Left lobe of liver (tissue), 2 donors: Measurements from ENCODE around the gene PDE2A. TPM values are rescaled to one million over a fixed set of nuclear protein-coding genes. Genes with fewer than 3 reads are reported as not detected.
A peak's percentile ranks its signal among the peaks of the same experiment; 100 is the strongest.

Source experiments
- ATAC-seq: fragments of 200-7000 bp; cut with Tn5 transposase; one replicate; pipeline ENCODE4 v1.9.1; 2020; ENCODE audit warnings: mild to moderate bottlenecking, moderate library complexity
- DNase-seq: peaks from one replicate; pipeline ENCODE4 v3.0.0-alpha.2; 2020; ENCODE audit warnings: low spot score
- total RNA-seq: library from RNA; stranded (reverse); gene quantifications from one replicate; pipeline ENCODE4 v1.2.1, GENCODE V29; 2021
- donor health status: DM: no; HTN: no; CAD: no; lungs with moderate emphysema.
- donor health status: DM: no; HTN: yes; CAD: no.

Gene PDE2A
- total RNA-seq, 1 donor from 2014 or later = 20.3 TPM

GRCh38 chr11:72685560-72686480, 11.6 kb upstream of the PDE2A start:
- no peak for DNase-seq
- ATAC-seq = no peak

GRCh38 chr11:72684236-72684912, 10.2 kb upstream of the PDE2A start:
- DNase-seq (no peak), ATAC-seq (peak; percentile 64)

DNA sequence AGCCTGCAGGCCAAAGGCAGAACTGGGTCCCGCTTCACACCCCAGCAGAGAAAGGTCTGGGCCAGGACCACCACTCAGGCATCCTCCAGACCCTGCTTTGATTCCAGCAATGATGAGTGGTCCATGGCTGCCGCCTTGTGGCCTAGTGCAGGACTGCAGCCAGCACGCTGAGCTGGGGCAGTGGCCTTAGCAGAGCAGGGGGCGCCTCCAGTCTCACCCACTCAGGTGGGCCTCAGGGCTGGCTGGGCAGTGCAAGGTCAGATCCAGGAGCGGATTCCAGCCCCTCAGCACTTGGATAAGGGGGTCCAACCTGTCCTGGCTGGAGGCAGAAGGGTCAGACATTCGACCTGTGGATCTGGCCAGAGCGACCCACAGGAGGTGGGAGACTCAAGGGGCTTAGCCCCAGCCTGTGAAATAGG, 9.6 kb upstream of the PDE2A start:
- ATAC-seq (peak; percentile 70), DNase-seq (no peak)

- DNase-seq = no peak
- no peak for ATAC-seq
Measured at GRCh38 chr11:72682858-72683243, 8.6 kb upstream of the PDE2A start.

DNA sequence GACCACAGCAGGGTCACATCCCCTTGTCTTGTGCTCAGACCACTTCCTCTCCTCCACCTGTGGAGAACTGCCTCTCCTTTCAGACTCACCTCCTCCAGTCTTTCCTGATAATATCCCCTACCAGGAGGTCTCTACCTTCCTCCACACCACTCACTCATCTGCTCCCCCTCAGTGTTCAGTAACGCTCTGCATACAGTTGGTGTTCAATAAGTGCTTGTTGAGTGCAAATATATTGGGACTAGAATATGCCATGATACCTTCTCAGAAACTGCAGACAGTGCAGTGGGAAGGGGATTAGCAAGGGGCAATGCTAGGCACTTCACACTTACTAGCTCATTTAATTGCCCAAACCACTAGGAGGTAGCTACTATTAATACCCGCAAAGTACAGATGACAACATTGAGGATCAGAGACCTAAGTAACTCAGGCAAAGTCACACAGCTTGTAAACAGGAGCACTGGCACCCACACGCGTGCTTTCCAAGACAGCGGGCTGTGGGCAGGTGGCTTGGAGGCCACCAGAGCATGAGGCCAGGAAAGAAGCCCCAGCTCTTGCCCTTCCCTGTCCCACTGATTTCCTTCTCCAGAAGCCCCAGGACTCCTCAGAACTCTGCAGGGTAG, 8.1 kb upstream of the PDE2A start:
- DNase-seq (no peak), ATAC-seq (no peak)

DNA sequence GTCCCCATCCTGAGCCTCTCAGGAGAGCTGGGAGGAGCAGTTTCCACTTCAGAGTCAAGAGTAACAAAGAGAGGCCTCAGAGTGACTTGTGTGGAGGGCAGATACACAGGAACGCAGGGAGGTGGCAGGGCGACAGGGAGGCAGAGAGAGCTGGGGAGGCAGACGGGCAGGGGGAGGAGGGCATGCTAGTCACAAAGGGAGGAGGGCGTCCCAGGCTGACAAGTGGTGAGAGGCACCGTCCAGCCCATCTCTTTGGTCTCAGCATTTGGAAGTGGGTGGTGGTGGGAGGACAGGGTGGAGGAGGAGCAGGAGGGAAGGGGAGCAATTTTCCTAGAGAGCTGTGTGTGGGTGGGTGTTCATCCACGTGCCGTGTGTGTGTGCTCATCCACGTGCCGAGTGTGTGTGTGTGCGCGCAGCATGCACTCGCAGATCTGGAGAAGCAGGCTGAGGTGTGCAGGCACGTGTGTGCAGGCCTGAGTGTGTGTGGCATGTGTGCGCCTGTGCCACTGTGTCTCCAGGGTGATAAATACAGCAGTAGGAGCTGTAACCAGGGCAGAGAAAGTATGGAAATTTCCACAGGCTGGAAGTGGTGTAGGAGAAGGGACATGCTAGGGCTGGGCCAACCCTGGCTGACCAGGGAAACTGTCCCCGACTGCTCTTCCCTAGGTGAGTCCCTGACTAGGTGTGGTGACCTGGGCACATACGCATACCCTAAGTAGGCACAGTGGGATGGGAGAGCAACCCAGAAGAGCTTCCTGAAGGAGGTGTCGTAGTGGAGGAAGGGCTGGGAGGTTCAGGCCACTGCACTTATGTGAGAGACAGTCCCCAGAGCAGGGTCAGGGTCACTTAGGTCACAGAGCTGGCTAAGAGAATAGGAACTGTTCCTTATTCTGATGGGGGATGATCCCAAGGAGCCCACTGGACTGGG, 7.3 kb upstream of the PDE2A start:
- peak; percentile 10 for ATAC-seq
- no peak for DNase-seq

- DNase-seq (no peak), ATAC-seq (no peak)
Measured at GRCh38 chr11:72680624-72681158, 6.5 kb upstream of the PDE2A start.

GRCh38 chr11:72679869-72680268, 5.6 kb upstream of the PDE2A start:
- ATAC-seq (no peak), DNase-seq (no peak)

DNA sequence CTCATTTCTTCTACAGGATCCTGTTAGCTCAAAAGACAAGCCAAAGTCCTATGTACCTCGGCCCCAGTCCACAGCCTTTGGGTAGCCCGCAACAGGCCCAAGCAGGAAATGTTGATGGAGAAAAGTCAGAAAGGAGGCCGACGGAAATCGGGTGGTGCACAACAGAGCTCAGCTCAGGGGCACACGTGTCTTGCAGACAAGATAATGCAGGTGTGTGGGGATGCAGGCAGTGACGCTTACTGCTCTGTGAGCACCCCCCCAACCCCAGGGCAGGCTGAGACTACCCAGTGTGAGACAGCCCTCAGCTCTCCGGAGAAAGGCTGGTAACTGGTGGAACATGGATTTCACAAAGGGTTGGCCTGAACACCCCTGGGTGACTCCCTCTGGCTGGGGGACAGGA, 4.3 kb upstream of the PDE2A start:
- DNase-seq = no peak
- ATAC-seq = no peak

DNA sequence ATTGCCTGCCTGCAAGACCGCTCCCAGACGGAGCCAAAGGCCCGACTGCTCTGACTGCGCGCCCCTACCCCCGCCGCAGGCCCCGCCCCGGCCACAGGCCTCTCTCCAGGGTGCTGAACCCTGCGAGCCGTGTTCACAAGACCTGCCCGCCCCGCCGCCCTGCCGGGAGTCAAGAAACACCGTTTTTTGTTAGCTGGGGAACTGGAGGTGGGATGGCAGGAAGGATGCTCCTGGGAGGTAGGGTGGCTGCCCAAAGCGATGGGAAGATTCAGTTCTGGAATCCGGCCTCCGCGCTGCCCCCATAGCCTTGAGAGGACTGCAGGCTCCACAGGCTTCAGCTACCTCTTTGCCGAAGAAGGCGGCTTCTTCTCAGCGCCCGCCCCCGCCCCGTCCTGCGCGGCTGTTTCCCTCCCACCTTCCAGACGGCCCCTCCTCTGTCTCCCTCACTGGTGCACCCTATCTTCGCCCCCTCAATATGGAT, 2.7 kb upstream of the PDE2A start:
- DNase-seq = no peak
- peak; percentile 70 for ATAC-seq

GRCh38 chr11:72675221-72675620, 999 bp upstream of the PDE2A start:
- no peak for ATAC-seq
- no peak for DNase-seq

DNA sequence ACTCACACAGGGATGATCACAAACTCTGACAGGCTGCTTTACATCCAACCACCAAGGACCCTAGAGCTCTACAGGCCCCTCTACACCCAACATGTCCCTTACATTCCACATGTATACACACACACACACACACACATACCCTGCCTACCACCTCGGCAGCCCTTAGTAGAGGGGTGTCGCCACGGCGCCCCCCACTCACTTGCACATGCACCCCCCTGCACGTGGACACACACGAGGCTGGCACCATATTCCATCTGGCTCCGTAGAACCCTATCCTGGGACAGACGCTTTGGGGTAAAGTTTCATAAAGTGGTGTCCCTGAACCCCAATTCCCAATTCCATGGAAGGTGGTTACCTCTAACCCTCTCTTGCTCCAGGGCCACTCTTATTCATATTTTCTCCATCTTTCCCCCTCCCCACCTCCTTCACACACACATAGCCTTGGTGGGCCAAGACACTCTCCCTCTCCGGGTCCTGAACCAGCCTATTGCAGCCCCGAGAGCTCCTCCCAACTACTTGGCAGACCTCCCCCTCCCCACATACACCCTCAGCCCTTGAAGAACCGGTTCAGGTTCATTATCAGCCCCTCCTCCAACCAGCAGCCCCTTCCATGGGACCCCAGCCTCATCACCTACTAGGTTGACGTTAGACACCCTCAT, 809 bp downstream of the PDE2A start:
- no peak for ATAC-seq
- DNase-seq = no peak

GRCh38 chr11:72672597-72673238, 1.5 kb downstream of the PDE2A start:
- DNase-seq (no peak), ATAC-seq (no peak)

GRCh38 chr11:72671152-72672099, 2.8 kb downstream of the PDE2A start:
- DNase-seq = no peak
- ATAC-seq = no peak

DNA sequence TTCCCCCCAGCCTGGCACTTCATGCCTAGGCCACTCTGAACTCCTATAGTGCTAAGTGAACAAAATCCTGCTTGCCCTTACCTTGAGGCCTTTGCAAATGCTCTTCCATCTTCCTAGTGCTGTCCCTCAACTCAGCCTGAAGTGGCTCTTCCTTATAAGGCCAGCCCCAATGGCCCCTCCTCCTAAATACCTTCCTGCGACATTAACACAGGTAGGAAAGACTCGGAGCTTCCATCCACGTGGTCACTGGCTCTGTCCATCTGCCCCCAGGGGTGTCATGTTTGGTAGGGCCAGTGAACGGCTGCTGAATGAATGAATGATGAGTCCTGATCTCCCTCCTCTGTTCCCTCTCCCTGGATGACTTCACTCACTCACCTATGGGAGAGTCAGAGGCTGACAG, 4.2 kb downstream of the PDE2A start:
- ATAC-seq = no peak
- DNase-seq = no peak

DNA sequence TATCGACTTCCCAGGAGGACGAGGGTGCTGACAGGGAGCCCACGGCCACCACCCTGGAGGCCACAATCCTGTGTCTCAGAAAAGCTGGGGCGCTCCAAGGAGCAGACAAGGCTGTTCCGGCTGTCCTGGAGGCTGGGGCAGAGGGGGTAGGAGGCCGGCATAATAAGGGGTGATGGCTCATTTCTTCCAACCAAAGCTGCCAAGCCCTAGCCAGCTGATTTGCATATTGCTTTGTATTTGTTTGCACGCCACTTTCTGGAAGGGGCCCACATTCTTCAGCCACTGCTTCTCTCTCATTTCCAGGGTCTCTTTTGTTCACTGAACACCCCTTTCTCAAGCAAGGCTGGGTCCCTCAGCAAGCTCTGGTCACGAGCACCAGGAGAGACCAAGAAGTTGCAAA, 4.7 kb downstream of the PDE2A start:
- DNase-seq = no peak
- ATAC-seq = no peak

- ATAC-seq (no peak), DNase-seq (no peak)
Measured at GRCh38 chr11:72668629-72669347, 5.4 kb downstream of the PDE2A start.
